Superior temporal gyrus (tissue), 1 donor: ENCODE measurements around the gene SOWAHB.
"Not testable (repeated sequence)": the region's sequence is repeated elsewhere in the genome, so short reads cannot be mapped to it uniquely, and the experiment has no call there.

Source experiments
- DNase-seq: peaks from one replicate; pipeline ENCODE4 v3.0.0-alpha.2; 2016; ENCODE audit errors: extremely low spot score

The SOWAHB gene

DNA sequence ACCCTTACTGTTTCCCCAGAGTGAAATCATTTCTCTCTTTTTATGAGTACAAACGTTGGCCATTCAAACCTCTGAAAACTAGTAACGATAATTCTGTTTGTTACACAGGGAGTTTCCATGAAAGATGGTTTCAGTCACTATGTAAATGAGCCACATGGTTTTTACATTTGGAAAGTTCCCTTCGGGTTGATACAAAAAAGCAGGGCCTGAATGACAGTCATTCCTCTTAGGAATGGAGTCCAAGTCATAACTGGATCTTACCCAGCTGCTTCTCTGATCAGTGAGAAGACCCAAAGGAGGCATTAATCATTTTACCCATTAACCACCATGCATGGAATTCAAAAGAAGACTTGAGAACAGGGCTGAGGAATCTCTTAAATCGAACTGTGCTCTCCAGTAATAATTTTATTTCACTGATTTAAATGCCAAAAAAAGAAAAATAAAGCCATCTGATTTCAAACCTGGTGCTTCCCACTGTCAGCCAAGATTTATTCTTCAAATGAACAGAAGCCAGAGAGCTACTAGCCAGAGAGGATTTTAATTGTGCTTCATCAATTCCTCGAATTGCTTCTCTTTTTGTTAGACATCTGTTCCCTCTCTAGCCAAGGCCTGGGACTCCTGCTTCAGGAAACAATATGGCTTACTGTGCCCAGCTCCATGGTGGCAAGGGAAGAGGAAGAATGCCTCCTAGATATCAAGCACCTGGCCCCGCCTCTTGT is 3.2 kb downstream of the SOWAHB start:
- no peak for DNase-seq

DNA sequence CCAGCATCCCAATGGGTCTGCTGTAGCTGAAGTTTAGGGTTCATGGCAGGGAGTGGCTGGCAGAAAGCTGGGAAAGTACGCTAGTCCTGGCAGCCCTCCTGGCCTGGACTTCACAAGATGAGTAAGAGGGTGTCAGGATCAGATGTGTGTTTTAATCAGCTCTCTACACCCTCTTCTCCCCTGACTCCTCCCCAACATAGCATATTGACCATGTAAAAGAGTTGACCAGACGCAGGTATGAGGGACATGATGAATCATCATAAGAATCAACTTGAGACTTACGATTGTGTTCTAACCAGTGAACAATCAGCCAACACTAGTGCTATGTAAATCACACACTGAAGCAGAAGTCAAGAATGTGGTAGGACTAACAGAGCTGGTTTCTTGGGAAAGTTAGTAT is 5.3 kb downstream of the SOWAHB start:
- DNase-seq, result no peak

DNA sequence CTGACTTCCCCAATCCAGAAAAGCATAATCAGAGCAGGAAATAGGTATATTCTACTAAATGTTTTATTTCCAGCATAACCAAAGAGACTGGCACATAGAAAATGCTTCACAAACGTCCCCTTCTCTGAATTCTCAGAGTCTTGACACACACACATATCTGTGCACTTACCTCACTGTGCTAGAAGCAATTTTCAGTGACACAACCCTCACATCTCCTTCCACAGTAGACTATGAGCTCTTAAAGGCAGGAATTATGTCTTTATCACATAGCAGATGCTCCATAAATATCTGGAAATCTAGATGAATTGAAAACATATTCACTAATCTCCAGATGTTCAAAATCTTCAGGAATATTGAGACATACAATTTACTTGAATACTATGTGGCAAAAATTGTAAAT is 5.9 kb downstream of the SOWAHB start:
- no peak for DNase-seq

DNA sequence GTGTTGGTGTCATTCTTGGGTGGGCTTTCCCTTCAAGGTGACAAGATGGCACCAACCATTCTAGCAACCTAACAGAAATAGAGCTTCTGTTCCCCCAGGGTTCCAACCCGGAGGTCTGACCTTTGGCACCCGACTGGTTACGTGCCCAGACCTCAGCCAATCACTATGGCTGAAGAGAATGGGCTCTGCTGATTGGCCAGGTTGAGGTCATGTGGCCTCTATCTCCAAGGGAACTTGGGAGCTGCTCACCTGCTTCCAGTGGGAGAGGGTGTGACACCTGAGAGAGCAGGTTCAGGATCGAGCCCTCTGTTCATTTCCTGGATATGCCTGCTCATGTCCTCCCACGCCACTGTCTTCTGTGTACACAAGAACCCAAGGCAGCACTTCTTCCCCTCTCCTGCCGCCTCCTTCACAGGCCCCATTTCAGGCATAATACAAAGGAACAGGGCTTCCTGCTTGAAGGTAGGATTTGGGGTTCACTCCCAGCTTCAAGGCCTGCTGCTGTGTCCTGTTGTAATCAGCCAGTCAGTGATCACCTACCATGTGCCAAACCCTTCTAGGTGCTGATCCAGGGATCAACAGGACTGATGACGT is 11.0 kb downstream of the SOWAHB start:
- no peak for DNase-seq

DNA sequence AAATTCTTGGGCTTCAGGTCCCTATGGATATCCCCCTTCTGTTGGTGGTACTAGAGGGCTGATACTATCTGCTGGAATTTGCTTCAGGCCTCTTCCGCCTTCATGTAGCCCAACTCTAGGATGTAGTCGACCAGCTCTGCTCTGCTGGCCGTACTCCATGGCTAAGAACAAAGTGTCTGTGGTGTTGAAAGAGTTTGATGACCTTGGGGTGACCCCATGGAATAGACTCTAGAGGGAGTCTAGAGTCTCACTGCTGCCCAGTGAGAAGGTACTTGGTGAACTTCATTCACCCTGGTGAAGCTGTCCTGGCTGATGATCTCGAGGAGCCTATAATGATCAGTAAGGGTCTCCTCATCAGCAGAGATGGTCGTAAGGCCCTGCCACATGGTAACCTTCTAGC is 11.7 kb downstream of the SOWAHB start:
- no peak for DNase-seq

DNA sequence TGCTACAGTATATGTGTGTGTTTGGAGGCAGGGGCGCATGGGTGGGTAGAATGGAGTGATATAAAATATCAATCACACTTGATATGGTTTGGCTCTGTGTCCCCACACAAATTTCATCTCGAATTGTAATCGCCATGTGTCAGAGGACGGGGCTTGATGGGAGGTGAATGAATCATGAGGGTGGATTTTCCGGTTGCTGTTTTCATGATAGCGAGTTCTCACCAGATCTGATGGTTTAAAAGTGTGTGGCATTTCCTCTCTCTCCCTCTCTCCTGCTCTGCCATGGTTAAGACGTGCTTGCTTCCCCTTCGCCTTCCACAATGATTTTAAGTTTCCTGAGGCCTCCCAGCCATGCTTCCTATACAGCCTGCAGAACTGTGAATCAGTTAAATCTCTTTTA is 14.8 kb downstream of the SOWAHB start:
- no peak for DNase-seq

DNA sequence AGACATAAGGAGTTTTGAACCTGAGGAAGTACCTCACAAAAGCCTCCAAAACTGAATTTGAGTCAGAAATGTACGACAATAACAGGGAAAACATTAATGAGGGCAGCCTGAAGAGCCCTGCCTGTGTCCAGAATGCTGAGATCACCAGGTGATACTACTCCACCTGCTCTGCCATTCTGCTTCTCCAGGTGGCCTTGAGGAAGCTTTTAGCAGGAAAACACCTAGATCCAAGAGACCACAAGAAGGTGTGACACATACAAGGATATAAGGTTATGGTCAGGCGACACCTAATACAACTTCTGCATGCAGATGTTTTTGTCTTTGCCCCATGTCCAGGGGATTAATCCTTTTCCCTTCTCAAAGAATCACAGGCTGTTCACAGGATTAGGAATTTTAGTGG is 15.3 kb downstream of the SOWAHB start:
- no peak for DNase-seq

DNA sequence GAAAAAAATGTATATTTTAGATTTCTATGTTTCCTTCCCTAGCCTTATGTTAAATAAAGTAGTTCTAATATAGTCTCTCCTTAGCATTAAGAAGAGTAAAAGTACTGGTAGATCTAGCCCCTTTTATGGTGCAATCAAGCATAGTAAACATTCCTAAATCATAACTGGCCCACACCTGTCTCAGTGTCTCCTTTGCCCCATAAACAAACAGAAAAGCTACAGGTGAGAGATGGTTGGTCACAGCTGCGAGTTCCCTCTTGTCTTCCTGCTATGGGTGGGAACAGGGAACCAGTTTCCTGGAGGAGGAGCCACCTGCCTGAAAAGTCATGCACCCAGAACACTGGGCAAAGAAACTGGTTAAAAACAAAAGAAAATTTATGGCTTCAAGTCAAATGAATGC is 16.6 kb downstream of the SOWAHB start:
- no peak for DNase-seq

DNA sequence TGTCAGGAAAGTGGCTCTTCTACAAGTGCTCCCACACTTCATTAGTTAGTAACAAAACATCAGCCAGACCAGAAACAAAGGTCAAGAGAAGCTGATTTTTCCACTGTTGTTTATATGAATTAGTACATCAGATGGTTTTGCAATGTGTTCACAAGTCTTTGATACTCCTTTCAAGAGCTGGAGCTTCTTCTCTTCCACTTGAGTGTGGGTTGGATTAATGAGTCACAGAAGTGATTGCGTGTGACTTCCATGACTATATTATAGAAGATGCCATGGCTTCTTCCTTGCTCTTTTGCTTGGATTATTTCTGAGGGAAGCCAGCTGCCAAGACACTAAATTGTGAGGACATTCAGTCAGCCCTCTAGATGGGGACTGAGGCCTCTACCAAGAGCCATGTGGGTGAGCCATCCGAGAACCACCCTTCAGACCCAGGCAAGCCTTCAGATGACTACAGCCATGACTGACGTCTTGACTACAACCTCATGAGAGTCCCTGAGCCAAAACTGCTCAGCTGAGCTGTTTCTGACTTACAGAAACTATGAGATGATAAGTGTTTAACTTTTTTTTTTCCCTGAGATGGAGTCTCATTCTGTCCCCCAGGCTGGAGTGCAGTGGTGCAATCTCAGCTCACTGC is 18.1 kb downstream of the SOWAHB start:
- no peak for DNase-seq

DNA sequence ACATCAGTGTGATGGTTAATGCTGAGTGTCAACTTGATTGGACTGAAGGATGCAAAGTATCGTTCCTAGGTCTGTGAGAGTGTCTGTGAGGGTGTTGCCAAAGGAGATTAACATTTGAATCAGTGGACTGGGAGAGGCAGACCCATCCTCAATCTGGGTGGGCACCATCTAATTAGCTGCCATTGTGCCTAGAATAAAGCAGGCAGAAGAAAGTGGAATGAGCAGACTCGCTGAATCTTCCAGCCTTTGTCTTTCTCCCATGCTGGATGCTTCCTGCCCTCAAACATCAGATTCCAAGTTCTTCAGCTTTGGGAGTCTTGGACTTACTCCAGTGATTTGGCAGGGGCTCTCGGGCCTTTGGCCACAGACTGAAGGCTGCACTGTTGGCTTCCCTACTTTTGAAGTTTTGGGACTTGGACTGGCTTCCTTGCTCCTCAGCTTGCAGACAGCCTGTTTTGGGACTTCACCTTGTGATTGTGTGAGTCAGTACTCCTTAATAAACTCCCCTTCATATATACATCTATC is 19.2 kb downstream of the SOWAHB start:
- DNase-seq, result not testable (repeated sequence)

DNA sequence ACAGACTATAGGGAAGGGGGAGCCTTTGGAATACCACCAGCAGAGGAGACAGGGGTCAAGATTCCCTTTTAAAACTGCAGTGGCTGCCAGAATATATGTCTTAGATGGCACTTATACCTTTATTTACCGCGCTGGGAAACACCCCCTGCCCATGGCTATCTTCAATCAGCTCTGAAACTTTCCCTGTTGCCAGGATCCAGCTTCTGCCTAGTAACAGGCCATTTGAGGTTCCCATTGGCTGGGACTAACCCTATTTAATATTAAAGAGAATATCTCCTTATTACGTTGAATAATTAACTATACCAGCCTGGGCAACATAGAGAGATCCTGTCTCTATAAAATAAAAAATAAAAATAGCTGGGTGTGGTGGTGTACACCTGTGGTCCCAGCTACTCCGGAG is 23.8 kb downstream of the SOWAHB start:
- no peak for DNase-seq

DNA sequence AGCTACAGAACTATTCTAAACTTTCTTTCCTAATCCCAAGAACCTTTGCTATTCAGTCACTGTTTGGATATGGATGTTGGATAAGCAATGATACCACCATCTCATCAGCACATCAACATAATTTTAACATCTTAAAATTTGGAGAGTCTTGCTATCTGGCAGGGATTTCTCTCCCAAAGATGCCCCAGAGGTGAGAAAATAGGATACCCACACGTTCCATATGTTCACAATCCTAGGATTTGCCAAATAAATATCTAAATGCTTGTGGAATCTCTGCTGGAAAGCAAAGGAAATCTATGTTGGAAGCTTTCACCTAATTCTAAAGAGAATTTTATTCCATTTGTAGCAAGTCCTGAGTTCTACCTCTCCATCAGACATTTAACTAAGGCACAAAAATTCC is 24.4 kb downstream of the SOWAHB start:
- DNase-seq, result peak; percentile 48

DNA sequence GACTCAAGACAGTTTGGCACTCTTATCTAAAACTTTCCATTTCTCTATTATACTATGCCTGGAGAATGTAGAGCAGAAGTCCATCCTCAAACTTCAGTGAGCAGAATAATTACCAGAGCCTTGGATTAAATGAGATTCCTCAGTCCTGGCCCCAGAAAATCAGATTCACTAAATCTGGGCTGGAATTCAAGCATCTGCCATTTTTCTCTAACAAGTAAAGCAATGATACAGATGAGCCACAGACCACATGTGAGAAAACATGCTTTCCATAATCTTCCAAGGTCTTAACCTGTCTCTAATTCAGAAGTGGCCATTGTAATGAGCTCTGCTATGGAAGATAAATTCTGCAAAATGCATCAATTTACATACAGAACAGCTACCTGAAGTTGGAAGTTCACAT is 25.4 kb downstream of the SOWAHB start:
- DNase-seq, result no peak

DNA sequence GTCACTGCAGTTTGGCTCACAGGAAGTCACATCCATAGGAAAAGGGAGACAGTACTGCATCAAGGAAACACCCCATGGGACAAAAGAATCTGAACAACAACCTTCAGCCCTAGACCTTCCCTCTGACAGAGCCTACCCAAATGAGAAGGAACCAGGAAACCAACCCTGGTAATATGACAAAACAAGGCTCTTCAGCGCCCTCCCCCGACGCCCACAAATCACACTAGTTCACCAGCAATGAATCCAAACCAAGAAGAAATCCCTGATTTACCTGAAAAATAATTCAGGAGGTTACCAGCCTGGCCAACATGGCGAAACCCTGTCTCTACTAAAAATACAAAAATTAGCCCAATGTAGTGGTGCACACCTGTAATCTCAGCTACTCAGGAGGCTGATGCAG is 29.2 kb downstream of the SOWAHB start:
- not testable (repeated sequence) for DNase-seq

DNA sequence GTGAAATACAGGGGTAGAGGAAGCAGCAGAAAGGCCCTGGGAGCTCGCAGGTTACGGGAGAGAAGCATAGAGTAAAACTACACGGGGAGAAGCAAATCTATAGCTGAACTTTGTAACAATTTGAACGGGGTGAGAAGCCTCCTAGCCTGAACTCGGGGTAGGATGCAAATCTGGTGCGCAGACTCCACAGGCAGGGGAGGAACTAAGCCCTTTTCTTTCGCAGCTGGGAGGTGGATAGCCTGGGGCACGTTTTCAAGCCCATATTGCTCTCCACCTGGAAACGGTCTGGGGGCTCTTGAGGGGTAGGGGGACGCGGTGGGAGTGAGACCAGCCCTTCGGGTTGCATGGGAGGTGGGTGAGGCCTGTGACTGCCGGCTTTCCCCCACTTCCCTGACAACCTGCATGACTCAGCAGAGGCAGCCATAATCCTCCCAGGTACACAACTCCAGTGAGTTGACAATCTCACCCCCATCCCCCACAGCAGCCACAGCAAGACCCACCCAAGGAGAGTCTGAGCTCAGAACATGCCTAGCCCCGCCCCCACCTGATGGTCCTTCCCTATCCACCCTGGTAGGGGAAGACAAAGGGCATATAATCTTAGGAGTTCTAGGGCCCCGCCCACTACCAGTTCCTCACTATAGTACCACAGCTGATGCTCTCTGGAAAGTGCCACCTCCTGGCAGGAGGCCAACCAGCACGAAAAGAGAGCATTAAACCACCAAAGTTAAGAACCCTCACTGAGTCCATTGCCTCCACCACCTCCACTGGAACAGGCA is 29.9 kb downstream of the SOWAHB start:
- DNase-seq, result no peak

DNA sequence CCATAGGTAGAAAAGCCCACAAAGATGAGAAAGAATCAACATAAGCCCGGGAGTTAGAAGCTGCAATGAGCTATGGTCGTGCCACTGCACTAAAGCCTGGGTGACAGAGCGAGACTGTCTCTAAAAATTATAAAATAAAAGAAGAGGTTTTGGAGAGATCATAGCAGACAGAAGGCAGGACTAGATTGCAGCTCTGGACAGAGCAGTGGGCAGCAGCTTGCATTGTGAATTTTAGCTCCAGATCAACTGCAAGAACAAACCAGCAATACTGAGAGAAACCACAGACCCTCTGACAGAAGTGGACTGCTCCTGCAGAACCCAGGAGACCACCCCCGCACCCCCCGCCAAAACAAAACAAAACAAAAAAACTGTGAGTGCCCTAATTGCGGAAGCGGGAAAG is 30.6 kb downstream of the SOWAHB start:
- no peak for DNase-seq

DNA sequence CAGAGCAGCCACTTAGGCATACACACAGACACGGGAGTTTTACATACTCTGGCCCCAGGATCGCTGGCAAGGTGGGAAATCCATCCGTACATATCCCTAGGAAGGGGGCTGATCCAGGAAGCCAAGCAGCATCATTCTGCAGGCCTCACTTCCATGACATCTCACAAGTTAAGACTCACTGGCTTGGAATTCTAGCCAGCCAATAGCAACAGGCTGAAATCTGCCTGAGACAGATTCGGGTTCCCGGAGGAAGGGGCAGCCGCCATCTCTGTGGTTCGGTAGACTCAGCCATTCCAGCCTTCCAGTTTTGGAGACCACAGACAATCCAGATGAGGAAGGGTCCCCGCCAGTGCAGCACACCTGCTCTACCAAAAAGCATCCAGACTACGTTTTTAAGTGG is 31.3 kb downstream of the SOWAHB start:
- no peak for DNase-seq

DNA sequence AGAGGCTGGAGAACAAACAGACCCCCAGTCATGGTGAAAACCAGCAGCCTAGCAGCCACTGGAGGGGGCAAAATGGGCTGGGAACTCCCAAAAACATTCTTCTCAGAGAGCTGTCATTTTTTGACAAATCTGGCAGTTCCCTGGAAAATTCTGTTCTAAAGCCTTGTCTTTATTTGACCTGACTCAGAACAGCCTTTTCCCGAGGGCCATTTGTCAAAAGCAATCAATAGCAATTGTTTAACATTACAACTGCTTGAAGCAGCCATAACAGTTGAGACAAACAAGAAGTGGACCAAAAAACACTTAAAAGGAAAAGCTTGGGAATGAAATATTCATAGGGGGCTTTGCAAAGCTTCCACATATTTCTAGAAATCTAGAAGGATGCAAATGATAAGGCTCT is 39.6 kb downstream of the SOWAHB start:
- DNase-seq, result no peak

DNA sequence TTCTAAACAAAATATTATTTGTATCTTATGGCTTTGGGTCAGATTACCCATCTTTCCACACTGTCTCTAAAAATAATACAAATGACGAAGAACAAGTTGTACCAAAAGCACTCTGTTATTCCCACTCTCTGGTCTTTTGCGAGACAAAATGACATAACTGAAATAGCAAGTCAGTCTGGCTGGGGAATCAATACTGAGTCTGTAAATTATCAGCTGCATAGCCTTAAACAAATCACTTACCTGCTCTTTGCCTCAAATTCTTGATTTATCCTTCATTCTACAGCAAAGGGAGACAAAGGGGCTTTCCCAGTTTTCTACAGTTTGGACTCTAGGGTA is 40.9 kb downstream of the SOWAHB start:
- no peak for DNase-seq

DNA sequence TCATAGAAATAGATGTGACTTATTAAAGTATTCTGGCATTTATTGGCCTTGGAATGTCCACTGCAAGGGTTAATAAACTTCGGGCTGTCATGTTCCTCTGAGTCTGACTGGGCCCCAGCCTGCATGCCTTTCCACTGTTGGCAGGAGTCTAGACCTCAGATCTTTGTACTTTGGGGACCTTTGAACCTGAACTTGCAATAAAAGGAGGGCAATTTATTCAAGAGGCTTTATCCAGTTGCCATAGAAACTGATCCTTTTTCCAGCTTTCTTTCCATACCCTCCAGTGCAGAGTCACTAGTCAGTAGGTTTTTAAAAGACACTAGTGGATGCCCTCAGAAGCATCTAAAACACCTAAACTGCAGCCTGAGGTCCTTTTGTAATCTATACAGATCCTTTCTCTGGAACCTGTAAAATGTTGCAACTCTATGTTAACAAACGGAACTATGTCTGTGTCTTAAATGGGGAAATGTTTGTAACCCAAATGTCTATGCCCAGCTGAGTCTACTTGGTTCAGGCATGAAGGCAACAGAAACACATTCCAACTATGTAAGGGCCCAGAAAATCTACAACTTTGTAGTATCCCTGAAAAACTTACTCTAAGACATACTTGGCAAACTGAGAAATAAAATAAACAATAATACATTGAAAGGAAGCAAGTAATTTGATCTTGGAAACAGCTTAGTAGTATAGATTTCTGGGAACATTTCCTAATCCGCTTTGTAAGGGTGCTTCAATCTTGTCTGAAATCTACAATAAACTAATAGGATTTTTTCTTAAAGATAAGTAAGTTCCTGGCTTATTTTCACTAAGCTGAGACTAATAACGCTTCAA is 41.5 kb downstream of the SOWAHB start:
- no peak for DNase-seq

DNA sequence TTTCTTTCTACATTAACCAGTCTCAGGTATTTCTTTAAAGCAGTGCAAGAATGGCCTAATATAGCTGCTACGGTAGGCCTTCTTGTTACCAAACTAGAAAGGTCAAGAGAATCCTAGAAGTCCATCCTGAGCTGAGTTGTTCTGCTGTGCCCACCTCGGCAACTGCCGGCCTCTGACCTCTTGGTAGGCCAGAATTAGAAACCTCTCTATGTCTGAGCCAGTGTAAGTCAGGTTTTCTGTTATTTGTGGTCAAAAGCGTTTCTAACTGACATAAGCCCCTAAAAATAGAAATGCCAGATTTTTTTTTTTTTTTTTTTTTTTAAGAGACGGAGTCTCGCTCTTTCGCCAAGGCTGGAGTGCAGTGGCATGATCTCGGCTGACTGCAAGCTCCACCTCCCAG is 43.1 kb downstream of the SOWAHB start:
- no peak for DNase-seq

DNA sequence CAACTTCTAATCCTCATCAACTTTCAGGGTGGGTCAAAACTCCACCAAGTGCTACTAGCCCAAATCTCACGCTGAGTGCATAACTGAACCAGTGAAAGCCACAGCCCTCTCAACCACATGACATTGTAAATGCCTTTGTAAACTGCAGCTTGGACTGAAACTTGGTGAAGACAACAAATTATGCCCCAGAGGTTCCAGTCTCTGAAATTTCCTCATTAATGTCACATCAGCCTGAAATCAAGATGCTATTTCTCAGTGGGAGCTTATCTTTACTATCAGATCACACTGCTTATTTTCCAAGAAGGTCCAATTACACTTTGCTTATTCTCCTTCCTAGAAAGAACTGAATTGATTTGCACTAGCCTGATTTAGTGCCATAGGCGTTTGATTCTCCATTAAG is 46.6 kb downstream of the SOWAHB start:
- DNase-seq, result no peak
